Stimulated activated CD8-positive, alpha-beta memory T cell treated with anti-CD3 and anti-CD28 coated beads, Interleukin-2, amount 100 ng/mL, for 48 hours (primary cell): ENCODE data around the gene INMT.

Source experiments
- DNase-seq, 2 donors: peaks; one replicate each; pipeline ENCODE4 v3.0.0-alpha.2; 2020; ENCODE audit warnings: low read depth in 2 of 2

Gene INMT

GRCh38 chr7:30752979-30753378 is 1.0 kb downstream of the INMT start:
- no peak for DNase-seq

GRCh38 chr7:30754315-30754877 is 2.5 kb downstream of the INMT start:
- no peak for DNase-seq

GRCh38 chr7:30755384-30756154 is 3.6 kb downstream of the INMT start:
- no peak for DNase-seq

- no peak for DNase-seq
Observed at GRCh38 chr7:30757342-30757692, 5.4 kb downstream of the INMT start.

- no peak for DNase-seq
Observed at GRCh38 chr7:30760514-30761213, 8.7 kb downstream of the INMT start.

GRCh38 chr7:30761214-30762156 is 9.6 kb downstream of the INMT start:
- DNase-seq, result no peak

GRCh38 chr7:30764030-30764975 is 12.4 kb downstream of the INMT start:
- no peak for DNase-seq

- DNase-seq, result no peak
Observed at GRCh38 chr7:30765408-30765807, 13.5 kb downstream of the INMT start.

- no peak for DNase-seq
Observed at GRCh38 chr7:30770845-30771173, 18.9 kb downstream of the INMT start.

- DNase-seq, result peak; percentile 57 to 60
Observed at GRCh38 chr7:30771174-30771879, 19.4 kb downstream of the INMT start, which contains the start of gene MINDY4. MINDY4 (plus strand) TSS chr7:30771417; CDS start chr7:30771494, 77 bp downstream.

- DNase-seq, result no peak
Observed at GRCh38 chr7:30771880-30772425, 20.0 kb downstream of the INMT start.

- no peak for DNase-seq
Observed at GRCh38 chr7:30772984-30773383, 21.0 kb downstream of the INMT start.

GRCh38 chr7:30775992-30776391 is 24.1 kb downstream of the INMT start:
- no peak for DNase-seq

- DNase-seq, result no peak
Observed at GRCh38 chr7:30776971-30777370, 25.0 kb downstream of the INMT start.

- DNase-seq, result no peak
Observed at GRCh38 chr7:30778255-30779025, 26.5 kb downstream of the INMT start.

- DNase-seq, result no peak
Observed at GRCh38 chr7:30779574-30779973, 27.6 kb downstream of the INMT start.

- no peak for DNase-seq
Observed at GRCh38 chr7:30780941-30781340, 29.0 kb downstream of the INMT start.

- no peak for DNase-seq
Observed at GRCh38 chr7:30782690-30783089, 30.8 kb downstream of the INMT start.

GRCh38 chr7:30785786-30786185 is 33.9 kb downstream of the INMT start:
- DNase-seq, result no peak
